A549 (cell line): ENCODE data around the gene ADAMTS2. TPM values are rescaled to one million over a fixed set of nuclear protein-coding genes. Genes with fewer than 3 reads are reported as not detected.

Source experiments
- ATAC-seq, 2 experiments: fragments of 200-7000 bp in 1 of 2; fragments of >200 bp in 1 of 2; cut with Nextera tagmentation in 1 of 2; cut with Tn5 transposase in 1 of 2; 3 replicates each; pipeline versions ENCODE4 v1.8.0 to v1.9.1; 2018 to 2020; ENCODE audit warnings: mild to moderate bottlenecking in 1 of 2, moderate library complexity in 1 of 2
- CTCF ChIA-PET: fragments of 300-600 bp; sonication (Branson Sonifier 250); formaldehyde crosslinking; extraction: SDS; loops from one replicate; lab custom pipeline; 2021; ENCODE audit warnings: antibody characterized with exemption, inconsistent platforms; lab: Yijun Ruan, JAX
- POLR2A ChIA-PET: fragments of 350-600 bp; formaldehyde crosslinking; extraction: SDS; loops from one replicate; lab custom pipeline; 2021; ENCODE audit warnings: antibody characterized with exemption, inconsistent platforms; lab: Yijun Ruan, JAX
- DNase-seq, 2 experiments: peaks; one replicate each; pipeline versions ENCODE4 v3.0.0 to v3.0.0-alpha.2; 2011 to 2016; ENCODE audit warnings: low read depth in 1 of 2, low spot score in 1 of 2
- FAIRE-seq: peaks from 2 replicates; lab custom pipeline; 2011; peaks lifted over from hg19 to GRCh38; lab: Jason Lieb, UNC
- H3K27ac ChIP-seq, 2 experiments: fragments of >200 bp; sonication (Bioruptor Twin); formaldehyde crosslinking; 3 replicates each; pipeline ENCODE4 v1.5.1; 2016 to 2017
- H3K4me1 ChIP-seq: fragments of >200 bp; sonication (Bioruptor Twin); formaldehyde crosslinking; 3 replicates; pipeline ENCODE4 v1.6.1; 2016
- H3K4me2 ChIP-seq: fragments of >200 bp; sonication (Bioruptor Twin); formaldehyde crosslinking; 3 replicates; pipeline ENCODE4 v1.6.1; 2016
- H3K4me3 ChIP-seq: fragments of >200 bp; sonication (Bioruptor Twin); formaldehyde crosslinking; 3 replicates; pipeline ENCODE4 v1.5.1; 2016
- H3K9me3 ChIP-seq: fragments of >200 bp; sonication (Bioruptor Twin); formaldehyde crosslinking; 3 replicates; pipeline ENCODE4 v1.6.1; 2016
- BCL3 ChIP-seq: fragments of >200 bp; sonication (Bioruptor Twin); formaldehyde crosslinking; IDR thresholded peaks from 3 replicates; pipeline ENCODE4 v1.6.1; 2016
- BHLHE40 ChIP-seq: IDR thresholded peaks from 2 replicates; pipeline ENCODE4 v1.6.1; 2012; ENCODE audit warnings: low read depth, low read length, inconsistent platforms
- CBX8 ChIP-seq: fragments of 200-600 bp; sonication (generic); IDR thresholded peaks from 2 replicates; pipeline ENCODE4 v1.6.1; 2016
- CHD4 ChIP-seq: fragments of 200-600 bp; sonication (generic); IDR thresholded peaks from 2 replicates; pipeline ENCODE4 v1.6.1; 2016; ENCODE audit warnings: antibody characterized with exemption, mild to moderate bottlenecking, borderline replicate concordance
- CTCF ChIP-seq: fragments of >200 bp; sonication (Bioruptor Twin); formaldehyde crosslinking; IDR thresholded peaks from 3 replicates; pipeline ENCODE4 v1.5.1; 2016
- ELK1 ChIP-seq: fragments of 150-350 bp; IDR thresholded peaks from 2 replicates; pipeline ENCODE4 v1.6.1; 2014; ENCODE audit warnings: low read depth, mild to moderate bottlenecking, low read length
- FOSL2 ChIP-seq, 2 experiments: fragments of 450-650 bp in 1 of 2; fragments of >200 bp in 1 of 2; sonication (Bioruptor Twin) in 1 of 2; formaldehyde crosslinking; IDR thresholded peaks; 2 replicates each; pipeline versions ENCODE4 v1.5.0 to v1.6.1; 2016 to 2020; ENCODE audit warnings: mild to moderate bottlenecking in 1 of 2, moderate library complexity in 1 of 2
- GATA3 ChIP-seq: IDR thresholded peaks from 2 replicates; pipeline ENCODE4 v1.6.1; 2012; ENCODE audit warnings: borderline replicate concordance
- HDAC2 ChIP-seq: fragments of 200-600 bp; sonication (generic); IDR thresholded peaks from 2 replicates; pipeline ENCODE4 v1.6.1; 2016
- HEYL ChIP-seq: fragments of 250-450 bp; sonication (Bioruptor Pico); IDR thresholded peaks from 2 replicates; pipeline ENCODE4 v1.8.0; 2021; ENCODE audit warnings: mild to moderate bottlenecking, moderate library complexity
- HOXB5 ChIP-seq: fragments of 250-450 bp; sonication (Bioruptor Pico); IDR thresholded peaks from 2 replicates; pipeline ENCODE4 v1.5.0; 2020; ENCODE audit warnings: mild to moderate bottlenecking, moderate library complexity
- JUN ChIP-seq, 2 experiments: fragments of >200 bp; sonication (Bioruptor Twin); formaldehyde crosslinking; IDR thresholded peaks; 2 replicates in 1 of 2; 3 replicates in 1 of 2; pipeline ENCODE4 v1.6.1; 2016 to 2017
- KDM1A ChIP-seq: fragments of 200-600 bp; sonication (generic); IDR thresholded peaks from 2 replicates; pipeline ENCODE4 v1.6.1; 2016; ENCODE audit warnings: low read depth, mild to moderate bottlenecking
- KDM5A ChIP-seq: fragments of 200-600 bp; sonication (generic); IDR thresholded peaks from 2 replicates; pipeline ENCODE4 v1.6.1; 2016; ENCODE audit warnings: antibody characterized with exemption, mild to moderate bottlenecking
- MAFK ChIP-seq: fragments of 450-650 bp; IDR thresholded peaks from 2 replicates; pipeline ENCODE4 v1.6.1; 2014; ENCODE audit not compliant: partially characterized antibody
- MYC ChIP-seq: IDR thresholded peaks from 2 replicates; pipeline ENCODE4 v1.6.1; 2012; ENCODE audit warnings: mild to moderate bottlenecking, inconsistent platforms, low read length, improper control_type of control experiment, borderline replicate concordance
- NFE2L2 ChIP-seq: fragments of 150-350 bp; conservative IDR thresholded peaks from 2 replicates; pipeline ENCODE4 v1.6.1; 2014; ENCODE audit warnings: low read length
- NPAS2 ChIP-seq: fragments of 250-450 bp; sonication (Bioruptor Pico); IDR thresholded peaks from 2 replicates; pipeline ENCODE4 v1.8.0; 2022; ENCODE audit warnings: mild to moderate bottlenecking, moderate library complexity, borderline replicate concordance
- NR3C1 ChIP-seq: fragments of >200 bp; sonication (Bioruptor Twin); formaldehyde crosslinking; IDR thresholded peaks from 3 replicates; pipeline ENCODE4 v1.6.1; 2017
- RAD21 ChIP-seq, 2 experiments: fragments of >200 bp in 1 of 2; sonication (Bioruptor Twin) in 1 of 2; formaldehyde crosslinking in 1 of 2; IDR thresholded peaks in 1 of 2; conservative IDR thresholded peaks in 1 of 2; 2 replicates in 1 of 2; 3 replicates in 1 of 2; pipeline ENCODE4 v1.6.1; 2012 to 2018; ENCODE audit warnings: inconsistent platforms in 1 of 2
- REST ChIP-seq: fragments of 200-600 bp; sonication (generic); IDR thresholded peaks from 2 replicates; pipeline ENCODE4 v1.6.1; 2016; ENCODE audit warnings: antibody characterized with exemption, mild to moderate bottlenecking, moderate library complexity
- RFX5 ChIP-seq: fragments of 450-650 bp; IDR thresholded peaks from 2 replicates; pipeline ENCODE4 v1.7.1; 2014; ENCODE audit warnings: antibody characterized with exemption, mild to moderate bottlenecking, moderate library complexity
- RNF2 ChIP-seq: fragments of 200-600 bp; sonication (generic); IDR thresholded peaks from 2 replicates; pipeline ENCODE4 v1.6.1; 2016; ENCODE audit warnings: low read depth, mild to moderate bottlenecking, antibody characterized with exemption, moderate library complexity, borderline replicate concordance
- SMC3 ChIP-seq: fragments of >200 bp; sonication (Bioruptor Twin); formaldehyde crosslinking; IDR thresholded peaks from 3 replicates; pipeline ENCODE4 v1.6.1; 2018; ENCODE audit warnings: inconsistent platforms
- WGBS: methylation state at CpG from one replicate; pipeline ENCODE4 v1.1.6; 2017; ENCODE audit errors: missing lambda C conversion rate; 5-methylcytosine and 5-hydroxymethylcytosine counted together
- polyA plus RNA-seq, 4 experiments: library from polyadenylated mRNA; depleted of rRNA in 3 of 4; stranded (reverse); fragments of >200 nt; fragmentation: RNase III in 1 of 4; extraction: RNeasy Plus Mini Kit Qiagen cat#74134 plus additional on column Dnase treatment in 1 of 4; gene quantifications; 2 replicates in 3 of 4; 3 replicates in 1 of 4; pipeline ENCODE4 v1.2.3, GENCODE V29; 2011 to 2017

Gene ADAMTS2
- polyA plus RNA-seq, 2 of the 4 experiments (the other 2 are of a cell fraction): not detected

- ChIA-PET CTCF (no interaction called here), POLR2A (no interaction called here)
- Histone ChIP-seq H3K4me2 (no peak overlapping the region), H3K27ac (no peak overlapping the region), H3K4me1 (no peaks in the 10 kb centered on the region), H3K4me3 (no peak overlapping the region), H3K9me3 (peaks cover 19% of the 10 kb centered on the region; the same call in 2 of the 3 replicates)
- no peak for DNase-seq
- no peak for TF ChIP-seq CTCF
- no peak for TF ChIP-seq RNF2
- no peak for TF ChIP-seq JUN (IDR thresholded peaks at IDR 0.05)
- TF ChIP-seq MAFK: no peak
- no peak for TF ChIP-seq HEYL (CRISPR knock-in tag)
- no peak for TF ChIP-seq RFX5
- TF ChIP-seq MYC: no peak
- TF ChIP-seq NPAS2 (CRISPR knock-in tag): no peak
- no peak for TF ChIP-seq KDM1A
- TF ChIP-seq CHD4: no peak
- no peak for TF ChIP-seq REST
- TF ChIP-seq GATA3: no peak
- TF ChIP-seq NFE2L2: no peak
- TF ChIP-seq BCL3: no peak
- no peak for TF ChIP-seq HOXB5 (CRISPR knock-in tag)
- no peak for TF ChIP-seq ELK1
- 49% methylated on average over 11 of the region's 12 CpGs for WGBS
- FAIRE-seq: no peak
- ATAC-seq: no peak
Measured at GRCh38 chr5:179186801-179187200, 158.5 kb downstream of the ADAMTS2 start.

GRCh38 chr5:179185941-179186411, 159.3 kb downstream of the ADAMTS2 start:
- CTCF ChIA-PET: interaction anchor here (0.7 kb wide), 1 partner anchor 308 kb away, joined by 3 read pairs; no protein-coding TSS in a partner anchor
- POLR2A ChIA-PET: no interaction called here
- TF ChIP-seq CBX8 (no peak), RNF2 (no peak), JUN (IDR thresholded peaks at IDR 0.05) (no peak), HOXB5 (CRISPR knock-in tag) (no peak), FOSL2 (IDR thresholded peaks at IDR 0.05) (no peak), FOSL2 (CRISPR knock-in tag; IDR thresholded peaks at IDR 0.05) (no peak), HDAC2 (no peak), BHLHE40 (no peak), NR3C1 (no peak), BCL3 (no peak), REST (no peak), HEYL (CRISPR knock-in tag) (no peak), SMC3 (no peak), KDM5A (no peak), RAD21 (conservative IDR thresholded peaks at IDR 0.05 in 1 of 2, IDR thresholded peaks at IDR 0.05 in 1 of 2) (no peak)

More at GRCh38 chr5:179185941-179186411, 159.3 kb downstream of the ADAMTS2 start:
- no peak for FAIRE-seq
- 81% methylated on average over 3 of the region's 8 CpGs for WGBS
- Histone ChIP-seq H3K9me3 (peaks cover 25% of the 10 kb centered on the region; the same call in 2 of the 3 replicates), H3K4me2 (no peak overlapping the region), H3K4me3 (no peak overlapping the region), H3K4me1 (no peaks in the 10 kb centered on the region), H3K27ac (no peak overlapping the region)
- no peak for ATAC-seq
- no peak for DNase-seq
